ENCODE measurements around the gene PIF1. TPM values are rescaled to one million over a fixed set of nuclear protein-coding genes. Genes with fewer than 3 reads are reported as not detected.

The PIF1 gene
- total RNA-seq, 1 experiment from 2014 or later = 43.5 TPM

- H3K4me1 ChIP-seq (ENCODE audit: insufficient read depth, low read length) = no peaks in the 10 kb centered on the region
- TF ChIP-seq EZH2phosphoT487 (IDR thresholded peaks at IDR 0.05; ENCODE audit: borderline replicate concordance, low read length) = no peak
- TF ChIP-seq EZH2 (IDR thresholded peaks at IDR 0.05; ENCODE audit: low read length, unreplicated experiment) = no peak
- TF ChIP-seq CTCF (conservative IDR thresholded peaks at IDR 0.05; ENCODE audit: low read depth, low read length) = no peak
- H2AFZ ChIP-seq (ENCODE audit: low read length) = peak overlapping the region; percentile 34; the same call in 1 of the 2 replicates
- ChIA-PET CTCF (interaction anchor here (1.7 kb wide), 1 partner anchor 80 kb away, joined by 7 read pairs; no protein-coding TSS in a partner anchor), POLR2A (ENCODE audit: unreplicated experiment) (no interaction called here)
- no peak overlapping the region for H3K9ac ChIP-seq (ENCODE audit: low read length)
- ATAC-seq (no peak), DNase-seq (no peak)
- no TSS peak for BruUV-seq (replicated peaks)
- no peaks in the 10 kb centered on the region for H3K36me3 ChIP-seq (ENCODE audit: low read depth, low read length)
- H3K4me3 ChIP-seq (ENCODE audit: low read length) = no peak overlapping the region
- no peak overlapping the region for H3K4me2 ChIP-seq (ENCODE audit: low read length)
- H3K27ac ChIP-seq (ENCODE audit: low read length) = no peak overlapping the region
- H3K9me3 ChIP-seq (ENCODE audit: low read length) = no peaks in the 10 kb centered on the region
- no peaks in the 10 kb centered on the region for H3K79me2 ChIP-seq (ENCODE audit: low read length)
- H3K27me3 ChIP-seq (ENCODE audit: low read length) = no peaks in the 10 kb centered on the region
- intact Hi-C loops (cut with micrococcal nuclease) = loop anchor here (1.0 kb wide), 1 partner anchor 79 kb away; no protein-coding TSS in a partner anchor
- H3K9me2 ChIP-seq (replicated peaks; ENCODE audit: low read length) = no peaks in the 10 kb centered on the region
- H4K20me1 ChIP-seq (ENCODE audit: low read length) = no peaks in the 10 kb centered on the region
- H3F3A ChIP-seq (ENCODE audit: low read length, unreplicated experiment) = no peaks in the 10 kb centered on the region
These were observed 14.7 kb downstream of the PIF1 start for GRCh38 chr15:64810497-64811326.

- H2AFZ ChIP-seq (ENCODE audit: low read length) = peak overlapping the region; percentile 34; the same call in 1 of the 2 replicates
- ATAC-seq = peak; percentile 88
- H3K9me3 ChIP-seq (ENCODE audit: low read length) = no peaks in the 10 kb centered on the region
- BruUV-seq (replicated peaks) = no TSS peak
- no peaks in the 10 kb centered on the region for H3K4me1 ChIP-seq (ENCODE audit: insufficient read depth, low read length)
- DNase-seq = peak; percentile 73
- H3K4me3 ChIP-seq (ENCODE audit: low read length) = no peak overlapping the region
- H3K27me3 ChIP-seq (ENCODE audit: low read length) = no peaks in the 10 kb centered on the region
- CTCF ChIA-PET = interaction anchor here (0.6 to 1.7 kb wide), 2 partner anchors 79 to 203 kb away, joined by 3 to 7 read pairs; no protein-coding TSS in a partner anchor
- POLR2A ChIA-PET (ENCODE audit: unreplicated experiment) = no interaction called here
- H4K20me1 ChIP-seq (ENCODE audit: low read length) = no peaks in the 10 kb centered on the region
- intact Hi-C loops (cut with micrococcal nuclease) = loop anchor here (1.0 kb wide), 1 partner anchor 79 kb away; no protein-coding TSS in a partner anchor
- H3K79me2 ChIP-seq (ENCODE audit: low read length) = no peaks in the 10 kb centered on the region
- no peaks in the 10 kb centered on the region for H3K36me3 ChIP-seq (ENCODE audit: low read depth, low read length)
- H3K9me2 ChIP-seq (replicated peaks; ENCODE audit: low read length) = no peaks in the 10 kb centered on the region
- no peak overlapping the region for H3K27ac ChIP-seq (ENCODE audit: low read length)
- no peak overlapping the region for H3K4me2 ChIP-seq (ENCODE audit: low read length)
- H3F3A ChIP-seq (ENCODE audit: low read length, unreplicated experiment) = no peaks in the 10 kb centered on the region
- TF ChIP-seq EZH2 (IDR thresholded peaks at IDR 0.05; ENCODE audit: low read length, unreplicated experiment) (no peak), CTCF (conservative IDR thresholded peaks at IDR 0.05; ENCODE audit: low read depth, low read length) (peak; percentile 94), EZH2phosphoT487 (IDR thresholded peaks at IDR 0.05; ENCODE audit: borderline replicate concordance, low read length) (no peak)
- no peak overlapping the region for H3K9ac ChIP-seq (ENCODE audit: low read length)
These were observed 15.6 kb downstream of the PIF1 start for GRCh38 chr15:64809649-64810496.
